CD4-positive, CD25-positive, alpha-beta regulatory T cell (primary cell): ENCODE results near the gene METTL23. TPM values are rescaled to one million over a fixed set of nuclear protein-coding genes. Genes with fewer than 3 reads are reported as not detected.
A peak's percentile ranks its signal among the peaks of the same experiment; 100 is the strongest.
"Not testable (repeated sequence)": the region's sequence is repeated elsewhere in the genome, so short reads cannot be mapped to it uniquely, and the experiment has no call there.

Experiments
- ATAC-seq, 2 donors: fragments of 150-1000 bp; cut with Tn5 transposase; one replicate each; pipeline ENCODE4 v1.10.0; 2021; ENCODE audit warnings: low read depth in 2 of 2, moderate number of reproducible peaks in 2 of 2, moderate library complexity in 1 of 2
- DNase-seq, 3 donors: peaks; one replicate each; pipeline versions ENCODE4 v3.0.0 to v3.0.0-alpha.2; 2012 to 2022; ENCODE audit warnings: mixed read lengths in 1 of 3
- H3K27ac ChIP-seq: one replicate; pipeline ENCODE4 v1.7.0; 2013; ENCODE audit warnings: mild to moderate bottlenecking, low read length; ENCODE audit not compliant: insufficient read depth, poor library complexity, severe bottlenecking
- H3K27me3 ChIP-seq: one replicate; pipeline ENCODE4 v1.7.0; 2013; ENCODE audit warnings: low read length; ENCODE audit not compliant: control insufficient read depth, insufficient read depth
- H3K36me3 ChIP-seq: one replicate; pipeline ENCODE4 v1.7.0; 2013; ENCODE audit warnings: mild to moderate bottlenecking, low read length, moderate library complexity; ENCODE audit not compliant: control insufficient read depth, insufficient read depth
- H3K4me1 ChIP-seq: 2 replicates; pipeline ENCODE4 v1.7.0; 2013; ENCODE audit warnings: mild to moderate bottlenecking, low read length; ENCODE audit not compliant: insufficient read depth, control insufficient read depth, poor library complexity, severe bottlenecking
- H3K4me3 ChIP-seq: one replicate; pipeline ENCODE4 v1.7.0; 2013; ENCODE audit warnings: low read depth, mild to moderate bottlenecking, low read length, moderate library complexity
- H3K9me3 ChIP-seq, 2 experiments: 1 replicate in 1 of 2; 2 replicates in 1 of 2; pipeline ENCODE4 v1.7.0; 2013; ENCODE audit warnings: low read length in 2 of 2, mild to moderate bottlenecking in 1 of 2, moderate library complexity in 1 of 2; ENCODE audit not compliant: control insufficient read depth in 2 of 2
- H3K27ac Mint-ChIP-seq, 3 donors: one replicate each; pipeline ENCODE4 v1.8.0; 2020 to 2022; ENCODE audit warnings: mild to moderate bottlenecking in 3 of 3, mixed read lengths in 3 of 3, moderate library complexity in 2 of 3
- H3K27me3 Mint-ChIP-seq: one replicate; pipeline ENCODE4 v1.8.0; 2022; ENCODE audit warnings: mild to moderate bottlenecking, mixed read lengths
- H3K36me3 Mint-ChIP-seq: one replicate; pipeline ENCODE4 v1.8.0; 2020; ENCODE audit warnings: mixed read lengths
- H3K4me1 Mint-ChIP-seq, 4 donors: one replicate each; pipeline ENCODE4 v1.8.0; 2020 to 2022; ENCODE audit warnings: mixed read lengths in 4 of 4, mild to moderate bottlenecking in 1 of 4
- H3K4me3 Mint-ChIP-seq, 4 donors: one replicate each; pipeline ENCODE4 v1.8.0; 2020 to 2022; ENCODE audit warnings: mild to moderate bottlenecking in 4 of 4, mixed read lengths in 4 of 4, moderate library complexity in 3 of 4
- H3K9me3 Mint-ChIP-seq, 7 donors: one replicate each; pipeline ENCODE4 v1.8.0; 2020 to 2022; ENCODE audit warnings: mixed read lengths in 7 of 7, mild to moderate bottlenecking in 3 of 7, moderate library complexity in 2 of 7
- polyA plus RNA-seq, 4 donors: library from polyadenylated mRNA; unstranded; fragments of 300-500 nt; fragmentation: Illumina TruSeq; gene quantifications; one replicate each; pipeline ENCODE4 v1.2.3, GENCODE V29; 2021
- total RNA-seq: library from RNA; stranded (reverse); gene quantifications from one replicate; pipeline ENCODE4 v1.2.3, GENCODE V29; 2022

Gene METTL23
- total and polyA plus RNA-seq, 5 donors from 2014 or later, result 44.1 to 175 (median 155) TPM

GRCh38 chr17:76738468-76738850 is 11.8 kb downstream of the METTL23 start:
- Mint-ChIP-seq H3K4me3 (peak overlapping the region; percentile 88 to 96 (median 95)), H3K36me3 (peaks cover 36% of the 10 kb centered on the region), H3K9me3 (peaks cover 0 to 3% (median 0%) of the 10 kb centered on the region in 7 donors), H3K27me3 (peaks cover 10% of the 10 kb centered on the region), H3K27ac (peak overlapping the region; percentile 99), H3K4me1 (peaks cover 25 to 50% (median 44%) of the 10 kb centered on the region in 4 donors)
- no peak for ATAC-seq
- peak overlapping the region; percentile 99 for H3K27ac ChIP-seq
- peak overlapping the region; percentile 94 for H3K4me3 ChIP-seq
- DNase-seq, result peak in 1 of 3 donors; percentile 31
- peaks cover 46% of the 10 kb centered on the region for H3K4me1 ChIP-seq
- H3K36me3 ChIP-seq, result peaks cover 30% of the 10 kb centered on the region
- H3K9me3 ChIP-seq, result no peaks in the 10 kb centered on the region
- H3K27me3 ChIP-seq, result no peaks in the 10 kb centered on the region

- peak overlapping the region in 2 of 4 donors; percentile 81 to 88 for H3K4me3 Mint-ChIP-seq
- not testable (repeated sequence) for DNase-seq, H3K27ac Mint-ChIP-seq, H3K27ac ChIP-seq, ATAC-seq, H3K9me3 ChIP-seq, H3K27me3 ChIP-seq, H3K9me3 Mint-ChIP-seq
- H3K4me3 ChIP-seq, result peak overlapping the region; percentile 94
- H3K4me1 ChIP-seq, result peaks cover 34% of the 10 kb centered on the region
- peaks cover 15 to 39% (median 33%) of the 10 kb centered on the region in 4 donors for H3K4me1 Mint-ChIP-seq
- H3K36me3 Mint-ChIP-seq, result peaks cover 24% of the 10 kb centered on the region
- peaks cover 10% of the 10 kb centered on the region for H3K27me3 Mint-ChIP-seq
- H3K36me3 ChIP-seq, result peaks cover 30% of the 10 kb centered on the region
Observed at GRCh38 chr17:76739568-76740115, 13.0 kb downstream of the METTL23 start.

- Histone ChIP-seq H3K4me1 (peaks cover 25% of the 10 kb centered on the region), H3K27me3 (no peaks in the 10 kb centered on the region), H3K36me3 (peaks cover 31% of the 10 kb centered on the region), H3K4me3 (no peak overlapping the region), H3K9me3 (no peaks in the 10 kb centered on the region), H3K27ac (no peak overlapping the region)
- Mint-ChIP-seq H3K36me3 (peaks cover 22% of the 10 kb centered on the region), H3K4me1 (peaks cover 11 to 31% (median 29%) of the 10 kb centered on the region in 4 donors), H3K27ac (no peak overlapping the region), H3K27me3 (peaks cover 10% of the 10 kb centered on the region), H3K4me3 (peak overlapping the region in 3 of 4 donors; percentile 14 to 81 (median 33)), H3K9me3 (peaks cover 0 to 3% (median 0%) of the 10 kb centered on the region in 7 donors)
- DNase-seq (no peak), ATAC-seq (no peak)
Observed at GRCh38 chr17:76740329-76741118, 13.9 kb downstream of the METTL23 start.

GRCh38 chr17:76742958-76743357 is 16.3 kb downstream of the METTL23 start:
- ATAC-seq, result no peak
- peaks cover 14 to 29% (median 26%) of the 10 kb centered on the region in 4 donors for H3K4me1 Mint-ChIP-seq

GRCh38 chr17:76744747-76745146 is 18.1 kb downstream of the METTL23 start:
- DNase-seq, result no peak
- H3K27me3 Mint-ChIP-seq, result no peaks in the 10 kb centered on the region
- Histone ChIP-seq H3K4me3 (no peak overlapping the region), H3K27me3 (no peaks in the 10 kb centered on the region), H3K4me1 (peaks cover under 1% of the 10 kb centered on the region), H3K9me3 (no peaks in the 10 kb centered on the region), H3K27ac (no peak overlapping the region), H3K36me3 (peaks cover 46% of the 10 kb centered on the region)
- no peak overlapping the region for H3K4me3 Mint-ChIP-seq
- H3K9me3 Mint-ChIP-seq, result no peaks in the 10 kb centered on the region
- no peak for ATAC-seq
- peaks cover 6 to 16% (median 13%) of the 10 kb centered on the region in 4 donors for H3K4me1 Mint-ChIP-seq
- H3K27ac Mint-ChIP-seq, result no peak overlapping the region
- peaks cover 34% of the 10 kb centered on the region for H3K36me3 Mint-ChIP-seq

More at GRCh38 chr17:76742958-76743357, 16.3 kb downstream of the METTL23 start:
- no peaks in the 10 kb centered on the region for H3K9me3 Mint-ChIP-seq
- Histone ChIP-seq H3K36me3 (peaks cover 40% of the 10 kb centered on the region), H3K4me1 (peaks cover 18% of the 10 kb centered on the region), H3K9me3 (no peaks in the 10 kb centered on the region), H3K27me3 (no peaks in the 10 kb centered on the region), H3K27ac (no peak overlapping the region), H3K4me3 (no peak overlapping the region)
- peaks cover 5% of the 10 kb centered on the region for H3K27me3 Mint-ChIP-seq
- H3K27ac Mint-ChIP-seq, result no peak overlapping the region
- no peak overlapping the region for H3K4me3 Mint-ChIP-seq
- H3K36me3 Mint-ChIP-seq, result peaks cover 29% of the 10 kb centered on the region
- DNase-seq, result no peak

GRCh38 chr17:76745785-76746184 is 19.1 kb downstream of the METTL23 start:
- not testable (repeated sequence) for H3K9me3 ChIP-seq, H3K27ac ChIP-seq, H3K9me3 Mint-ChIP-seq, H3K4me1 ChIP-seq, H3K27me3 Mint-ChIP-seq, DNase-seq, ATAC-seq, H3K27me3 ChIP-seq, H3K4me3 ChIP-seq
- Mint-ChIP-seq H3K27ac (peak overlapping the region in 1 of 3 donors; percentile 62), H3K4me3 (peak overlapping the region in 2 of 4 donors; percentile 8 to 49), H3K36me3 (peaks cover 34% of the 10 kb centered on the region), H3K4me1 (peaks cover 5 to 16% (median 7%) of the 10 kb centered on the region in 4 donors)
- peaks cover 46% of the 10 kb centered on the region for H3K36me3 ChIP-seq

GRCh38 chr17:76747716-76748363 is 21.2 kb downstream of the METTL23 start:
- Histone ChIP-seq H3K4me3 (no peak overlapping the region), H3K27me3 (no peaks in the 10 kb centered on the region), H3K4me1 (peaks cover 17% of the 10 kb centered on the region), H3K36me3 (peaks cover 40% of the 10 kb centered on the region), H3K9me3 (no peaks in the 10 kb centered on the region), H3K27ac (no peak overlapping the region)
- no peaks in the 10 kb centered on the region for H3K9me3 Mint-ChIP-seq
- H3K27ac Mint-ChIP-seq, result no peak overlapping the region
- peaks cover 6 to 16% (median 12%) of the 10 kb centered on the region in 4 donors for H3K4me1 Mint-ChIP-seq
- peaks cover 26% of the 10 kb centered on the region for H3K36me3 Mint-ChIP-seq
- ATAC-seq, result no peak
- no peaks in the 10 kb centered on the region for H3K27me3 Mint-ChIP-seq
- peak overlapping the region in 1 of 4 donors; percentile 49 for H3K4me3 Mint-ChIP-seq
- DNase-seq, result no peak
